Activated CD4-positive, alpha-beta T cell treated with anti-CD3 and anti-CD28 coated beads, Interleukin-2, amount 50 U/mL, for 1 hour (primary cell): ENCODE data around the gene MAGI3.
"Not testable (repeated sequence)": the region's sequence is repeated elsewhere in the genome, so short reads cannot be mapped to it uniquely, and the experiment has no call there.

Experiments
- DNase-seq: peaks from one replicate; pipeline ENCODE4 v3.0.0-alpha.2; 2020

MAGI3 gene

GRCh38 chr1:113592230-113592629, 201.9 kb downstream of the MAGI3 start:
- no peak for DNase-seq

- DNase-seq, result no peak
These were observed 203.4 kb downstream of the MAGI3 start for GRCh38 chr1:113593550-113594297.

GRCh38 chr1:113604466-113604865, 214.2 kb downstream of the MAGI3 start:
- not testable (repeated sequence) for DNase-seq

DNA sequence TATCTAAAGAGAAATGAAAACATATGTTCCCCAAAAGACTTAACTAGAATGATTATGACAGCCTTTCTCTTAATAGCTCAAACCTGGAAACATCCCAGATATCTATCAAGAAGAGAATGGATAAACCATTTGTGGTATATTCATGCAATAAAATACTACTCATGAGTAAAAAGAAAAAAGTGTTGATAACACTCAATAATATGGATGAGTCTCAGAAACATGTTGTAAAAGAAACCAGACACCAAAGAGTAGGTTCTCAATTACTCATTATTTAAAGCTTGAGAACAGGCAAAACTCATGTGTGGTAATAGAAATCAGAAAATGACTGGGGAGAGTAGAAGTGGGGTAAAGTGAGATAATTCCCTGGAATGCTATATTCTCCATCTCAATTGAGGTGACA, 214.8 kb downstream of the MAGI3 start:
- no peak for DNase-seq

DNA sequence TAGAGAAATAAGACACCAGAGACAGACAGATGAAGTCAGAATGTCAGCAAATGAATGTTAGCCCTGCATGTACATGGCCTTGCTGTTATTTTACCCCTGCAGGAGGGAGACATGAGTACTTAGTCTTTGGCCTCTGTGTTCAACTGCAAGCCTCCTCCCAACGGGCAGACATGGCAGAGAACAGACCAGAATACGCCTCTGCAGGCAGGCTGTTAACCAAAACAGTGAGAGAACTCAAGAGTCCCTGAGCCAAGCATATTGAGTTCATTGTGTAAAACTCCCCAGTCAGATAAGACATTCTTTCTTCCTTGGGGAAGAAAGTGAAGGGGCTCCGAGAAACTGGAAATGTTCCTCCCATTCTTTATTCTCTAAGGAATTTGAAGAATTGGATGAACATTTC, 218.1 kb downstream of the MAGI3 start:
- DNase-seq, result no peak

GRCh38 chr1:113610372-113610771, 220.1 kb downstream of the MAGI3 start:
- DNase-seq, result no peak

DNA sequence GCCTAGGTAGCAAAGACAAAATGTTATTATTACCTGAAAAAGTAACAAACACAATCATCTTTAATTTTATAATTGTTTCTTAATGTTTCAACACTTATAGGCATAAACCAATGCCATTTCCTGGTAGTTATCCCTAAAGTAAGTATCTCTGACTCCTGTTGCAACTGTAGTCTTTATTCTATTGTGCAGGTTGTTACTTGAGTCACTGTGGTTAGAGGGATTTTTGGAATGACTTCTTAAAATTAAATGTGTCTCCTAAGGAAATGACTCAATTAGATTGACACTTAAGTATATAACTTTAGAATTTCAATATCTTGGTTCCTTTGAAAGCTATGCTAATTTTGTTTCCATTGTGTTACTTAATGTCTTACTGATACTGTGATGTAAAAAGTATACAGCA, 225.1 kb downstream of the MAGI3 start:
- DNase-seq, result no peak

DNA sequence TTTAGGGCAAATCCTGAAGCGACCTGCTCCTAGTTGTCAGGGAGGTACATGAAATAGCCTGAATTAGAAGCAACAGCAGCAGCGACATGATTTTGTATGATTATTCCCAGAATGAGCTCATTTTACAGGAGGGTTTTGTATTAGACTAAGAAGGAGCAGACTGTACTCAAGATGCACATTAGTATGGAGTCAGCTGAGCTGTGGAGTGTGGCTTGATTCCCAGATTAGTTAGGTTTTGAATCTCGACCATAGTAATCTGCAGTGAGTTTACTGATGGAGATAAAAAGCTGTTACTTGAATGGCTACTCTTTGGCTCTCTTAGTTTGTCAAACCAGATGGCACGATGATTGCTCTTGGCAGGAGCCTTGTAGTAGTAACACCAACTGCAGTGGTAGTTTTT, 225.8 kb downstream of the MAGI3 start:
- DNase-seq, result no peak

GRCh38 chr1:113617438-113618141, 227.3 kb downstream of the MAGI3 start:
- no peak for DNase-seq

DNA sequence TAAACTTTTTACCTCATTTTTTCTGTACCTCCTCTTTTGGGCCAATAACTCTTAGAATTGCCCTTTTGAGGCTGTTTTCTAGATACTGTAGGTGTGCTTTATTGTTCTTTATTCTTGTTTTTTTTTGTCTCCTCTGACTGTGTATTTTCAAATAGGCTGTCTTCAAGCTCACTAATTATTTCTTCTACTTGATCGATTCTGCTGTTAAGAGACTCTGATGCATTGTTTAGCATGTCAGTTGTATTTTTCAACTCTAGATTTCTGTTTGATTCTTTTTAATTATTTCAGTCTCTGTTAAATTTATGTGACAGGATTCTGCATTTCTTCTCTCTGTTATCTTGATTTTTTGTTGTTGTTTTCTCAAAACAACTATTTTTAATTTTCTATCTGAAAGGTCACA, 238.7 kb downstream of the MAGI3 start:
- no peak for DNase-seq

DNA sequence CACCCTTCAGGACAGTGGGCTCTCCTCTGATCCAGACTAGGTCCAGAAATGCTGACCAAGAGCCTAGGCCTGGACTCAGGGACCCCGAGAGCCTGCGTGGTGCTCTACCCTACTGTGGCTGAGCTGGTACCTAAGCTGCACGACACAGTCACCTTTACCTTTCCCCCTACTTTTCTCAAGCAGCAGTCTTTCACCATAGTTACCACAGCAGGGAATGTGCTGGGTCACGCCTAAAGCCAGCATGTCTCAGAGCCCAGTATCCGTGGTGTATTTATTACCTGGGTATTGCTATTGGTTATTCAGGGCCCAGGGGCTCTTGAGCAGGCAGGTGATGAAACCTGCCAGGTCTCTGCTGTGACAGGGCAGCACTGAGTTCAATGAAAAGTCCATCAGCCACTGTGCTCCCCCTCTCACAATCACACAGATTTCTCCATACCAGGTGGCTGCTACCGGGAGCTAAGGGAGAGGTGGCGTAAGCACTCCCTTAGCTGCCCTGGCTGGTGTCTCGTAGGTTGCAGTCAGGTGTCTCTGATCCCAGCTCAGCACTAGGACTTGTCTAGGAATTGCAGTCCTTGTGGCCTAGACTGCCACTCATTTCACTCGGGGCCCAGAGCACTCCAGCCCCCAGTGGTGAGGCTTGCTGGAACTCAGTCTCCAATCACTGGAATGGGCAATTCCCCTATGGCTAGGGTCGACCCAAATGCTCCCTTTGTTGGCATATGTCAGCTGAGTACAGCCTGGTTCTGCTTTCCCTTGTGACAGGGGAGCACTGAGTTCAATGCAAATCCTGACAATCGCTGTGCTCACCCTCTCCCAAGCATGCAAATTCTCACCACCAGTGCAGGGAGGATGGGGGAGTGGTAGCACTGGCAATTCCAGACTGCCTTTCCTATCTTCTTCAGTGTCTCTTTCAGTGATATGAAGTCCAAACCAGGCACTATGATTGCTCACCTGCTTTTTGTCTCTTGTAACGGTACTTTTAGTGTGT, 240.3 kb downstream of the MAGI3 start:
- no peak for DNase-seq

- no peak for DNase-seq
These were observed 251.1 kb downstream of the MAGI3 start for GRCh38 chr1:113641396-113641795.

DNA sequence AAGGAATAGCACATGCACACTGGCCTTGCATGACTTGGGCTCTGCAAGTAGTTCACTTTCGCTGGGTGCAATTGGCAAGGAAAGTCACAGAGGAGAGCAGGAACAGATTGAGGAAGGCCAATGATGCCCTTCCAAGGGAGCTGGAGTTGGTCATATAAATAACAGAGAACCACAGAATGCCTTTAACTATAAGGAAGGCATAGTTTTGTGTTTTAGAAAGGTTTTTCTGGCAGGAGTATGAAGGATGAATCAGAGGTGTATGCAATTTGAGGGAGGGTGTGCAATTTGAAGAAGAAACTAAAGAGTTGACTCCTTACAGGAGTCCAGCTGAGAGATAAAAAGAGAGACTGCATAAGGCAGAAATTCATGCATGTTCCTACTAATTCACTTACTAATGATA, 256.8 kb downstream of the MAGI3 start:
- no peak for DNase-seq

DNA sequence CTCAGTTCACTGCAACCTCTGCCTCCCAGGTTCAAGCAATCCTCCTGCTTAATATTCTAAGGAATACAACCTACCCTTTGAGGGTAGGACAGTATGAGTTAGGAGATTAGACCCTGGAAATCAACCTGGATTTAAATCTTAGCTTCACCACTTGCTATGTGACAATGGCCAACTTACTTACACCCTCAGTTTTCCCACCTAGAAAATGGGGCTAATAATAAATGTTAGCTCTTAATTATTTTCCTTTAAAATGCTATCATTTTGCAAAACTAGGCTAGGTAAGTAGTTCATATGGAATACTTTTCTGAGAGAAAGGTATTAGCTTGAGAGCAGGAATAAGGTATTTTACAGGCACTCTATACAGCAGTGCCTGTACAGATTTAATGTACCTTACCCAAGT, 258.2 kb downstream of the MAGI3 start:
- no peak for DNase-seq

- no peak for DNase-seq
These were observed 262.5 kb downstream of the MAGI3 start for GRCh38 chr1:113652771-113653170.

- DNase-seq, result no peak
These were observed 263.4 kb downstream of the MAGI3 start for GRCh38 chr1:113653741-113654140.

DNA sequence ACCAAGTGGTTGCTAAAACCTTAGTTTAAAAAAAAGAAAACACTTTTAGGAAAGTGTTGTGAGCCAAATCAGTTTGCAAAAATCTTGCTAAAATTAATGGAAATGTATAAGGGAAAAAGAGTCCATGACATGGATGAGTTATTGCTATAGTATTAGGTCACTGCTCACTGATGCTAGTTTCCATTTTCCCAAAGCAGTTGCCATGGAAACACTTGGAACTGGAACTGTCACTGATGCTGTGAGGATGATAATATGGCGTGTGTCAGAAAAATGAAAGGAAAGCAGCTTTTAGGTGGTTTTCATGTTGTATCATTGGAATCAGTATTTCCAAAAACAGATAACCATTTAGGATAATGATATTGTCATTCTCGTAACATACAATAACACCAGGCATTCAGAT, 264.6 kb downstream of the MAGI3 start:
- DNase-seq, result no peak

DNA sequence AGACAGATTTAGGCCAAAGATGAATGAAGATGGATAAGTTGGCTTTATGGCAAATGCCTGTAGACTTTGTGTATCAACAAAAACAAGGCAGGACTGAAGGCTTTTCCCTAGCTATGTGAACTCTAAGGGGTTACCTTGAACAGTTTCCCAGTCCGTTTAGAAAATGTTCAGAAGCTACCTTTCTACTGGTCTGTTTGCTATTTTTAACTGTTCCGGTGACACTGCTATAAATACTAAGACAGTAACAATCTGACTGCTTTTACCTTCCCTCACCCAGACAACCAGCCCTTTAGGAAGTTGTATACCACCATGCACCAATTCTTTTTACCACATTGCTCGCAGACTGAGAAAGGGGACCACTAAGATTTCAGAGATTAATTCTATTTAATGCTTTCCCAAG, 266.8 kb downstream of the MAGI3 start:
- DNase-seq, result no peak

DNA sequence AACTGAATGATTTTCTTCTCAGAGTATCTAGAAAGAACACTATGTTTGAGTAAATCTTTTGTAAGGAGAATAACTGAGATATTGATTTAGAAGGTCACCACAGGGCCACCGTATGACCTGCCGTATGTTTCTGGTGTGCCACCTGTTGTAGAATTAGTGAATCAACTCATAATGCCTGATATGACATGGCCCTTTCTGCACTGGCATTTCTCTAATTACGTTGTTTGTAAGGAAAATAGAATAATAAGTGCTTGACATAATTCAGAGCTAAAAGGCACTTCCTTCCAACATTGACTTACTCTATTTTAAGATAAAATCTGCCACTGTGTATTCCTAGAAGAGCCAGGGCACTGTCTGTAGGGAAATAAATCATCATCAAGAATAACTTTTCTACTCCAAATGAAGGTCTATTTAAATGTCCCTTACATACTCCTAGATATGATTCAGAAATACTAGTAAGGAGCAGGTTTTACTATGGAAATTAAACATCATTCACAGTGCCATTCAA, 267.3 kb downstream of the MAGI3 start:
- no peak for DNase-seq

DNA sequence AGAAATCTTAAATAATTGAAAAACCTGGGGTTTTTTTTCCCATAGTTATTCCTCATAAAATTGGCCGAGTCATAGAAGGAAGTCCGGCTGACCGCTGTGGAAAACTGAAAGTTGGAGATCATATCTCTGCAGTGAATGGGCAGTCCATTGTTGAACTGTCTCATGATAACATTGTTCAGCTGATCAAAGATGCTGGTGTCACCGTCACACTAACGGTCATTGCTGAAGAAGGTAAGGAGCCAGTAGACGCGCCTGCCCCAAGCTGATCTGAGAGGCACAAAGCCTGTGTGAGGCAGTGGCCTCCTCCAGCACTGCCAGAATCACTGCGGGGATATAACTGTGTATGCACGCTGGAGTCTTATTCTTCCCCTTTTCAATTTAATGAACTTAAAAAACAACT, 268.7 kb downstream of the MAGI3 start:
- DNase-seq, result no peak

- no peak for DNase-seq
These were observed 269.2 kb downstream of the MAGI3 start for GRCh38 chr1:113659556-113659955.

- DNase-seq, result no peak
These were observed 269.8 kb downstream of the MAGI3 start for GRCh38 chr1:113660088-113660487.

GRCh38 chr1:113662101-113662500, 271.8 kb downstream of the MAGI3 start:
- DNase-seq, result no peak
